Measurements from ENCODE around the gene ARSK. TPM values are rescaled to one million over a fixed set of nuclear protein-coding genes. Genes with fewer than 3 reads are reported as not detected.

The ARSK gene
- total RNA-seq, 1 experiment from 2014 or later = 13.7 TPM

GRCh38 chr5:95562282-95562681, 7.4 kb downstream of the ARSK start:
- no peak for DNase-seq (ENCODE audit: low read depth, low spot score)
- H3K27ac ChIP-seq (ENCODE audit: low read length) = no peak overlapping the region
- no peaks in the 10 kb centered on the region for H3K27me3 ChIP-seq (ENCODE audit: control insufficient read depth, insufficient read depth, low read length)
- no peaks in the 10 kb centered on the region for H3K9me3 ChIP-seq (ENCODE audit: control insufficient read depth, insufficient read depth, low read depth, low read length)
- TF ChIP-seq SIN3A (IDR thresholded peaks at IDR 0.05; ENCODE audit: borderline replicate concordance, insufficient read depth, low read depth, low read length) = no peak
- no peak for TF ChIP-seq CTCF (IDR thresholded peaks at IDR 0.05)
- TF ChIP-seq POLR2AphosphoS5 (IDR thresholded peaks at IDR 0.05; ENCODE audit: low read depth, low read length) = no peak
- no peak for TF ChIP-seq TCF7L2 (IDR thresholded peaks at IDR 0.05; ENCODE audit: low read depth, low read length)
- no peak for TF ChIP-seq REST (IDR thresholded peaks at IDR 0.05; ENCODE audit: insufficient read depth in 1 of 2, low read depth in 2 of 2, low read length in 1 of 2)
- in situ Hi-C loops (cut with HindIII; ENCODE audit: low pct_unique_long_range_greater_than_20kb, low sequenced_read_pairs) (no loop called here), intact Hi-C loops (cut with micrococcal nuclease; ENCODE audit: unreplicated experiment) (no loop called here)
- POLR2A ChIA-PET = no interaction called here
- no peak overlapping the region for H3K4me3 ChIP-seq (ENCODE audit: low read depth in 2 of 2, low read length in 2 of 2)
- BruUV-seq (replicated peaks) = no TSS peak
- peaks cover 5% of the 10 kb centered on the region for H3K36me3 ChIP-seq (ENCODE audit: control insufficient read depth, insufficient read depth, low read length)
- CTCF ChIA-PET = no interaction called here
- no peak for ATAC-seq
- H3K4me1 ChIP-seq (ENCODE audit: control insufficient read depth, insufficient read depth, low read length) = peaks cover 5% of the 10 kb centered on the region; the same call in 1 of the 2 replicates

- TF ChIP-seq REST (IDR thresholded peaks at IDR 0.05; ENCODE audit: insufficient read depth in 1 of 2, low read depth in 2 of 2, low read length in 1 of 2) = no peak
- TF ChIP-seq POLR2AphosphoS5 (IDR thresholded peaks at IDR 0.05; ENCODE audit: low read depth, low read length) = no peak
- TF ChIP-seq TCF7L2 (IDR thresholded peaks at IDR 0.05; ENCODE audit: low read depth, low read length) = no peak
- TF ChIP-seq SIN3A (IDR thresholded peaks at IDR 0.05; ENCODE audit: borderline replicate concordance, insufficient read depth, low read depth, low read length) = no peak
- no peak for TF ChIP-seq CTCF (IDR thresholded peaks at IDR 0.05)
- DNase-seq (ENCODE audit: low read depth, low spot score) (no peak), ATAC-seq (no peak)
- CTCF ChIA-PET = no interaction called here
- POLR2A ChIA-PET = no interaction called here
- Histone ChIP-seq H3K27me3 (ENCODE audit: control insufficient read depth, insufficient read depth, low read length) (no peaks in the 10 kb centered on the region), H3K36me3 (ENCODE audit: control insufficient read depth, insufficient read depth, low read length) (peaks cover 11% of the 10 kb centered on the region), H3K4me1 (ENCODE audit: control insufficient read depth, insufficient read depth, low read length) (peaks cover 5% of the 10 kb centered on the region; the same call in 1 of the 2 replicates), H3K4me3 (ENCODE audit: low read depth in 2 of 2, low read length in 2 of 2) (no peak overlapping the region), H3K9me3 (ENCODE audit: control insufficient read depth, insufficient read depth, low read depth, low read length) (no peaks in the 10 kb centered on the region), H3K27ac (ENCODE audit: low read length) (no peak overlapping the region)
- in situ Hi-C loops (cut with HindIII; ENCODE audit: low pct_unique_long_range_greater_than_20kb, low sequenced_read_pairs) = no loop called here
- intact Hi-C loops (cut with micrococcal nuclease; ENCODE audit: unreplicated experiment) = no loop called here
- no TSS peak for BruUV-seq (replicated peaks)
Measured at GRCh38 chr5:95563367-95563766, 8.5 kb downstream of the ARSK start.

Measured in Panc1 (cell line).